ENCODE results near the gene NDUFS8. TPM values are rescaled to one million over a fixed set of nuclear protein-coding genes. Genes with fewer than 3 reads are reported as not detected.
A peak's percentile ranks its signal among the peaks of the same experiment; 100 is the strongest.

NDUFS8 gene
- total and polyA plus RNA-seq, 3 donors from 2014 or later: 149 to 196 (median 184) TPM

DNA sequence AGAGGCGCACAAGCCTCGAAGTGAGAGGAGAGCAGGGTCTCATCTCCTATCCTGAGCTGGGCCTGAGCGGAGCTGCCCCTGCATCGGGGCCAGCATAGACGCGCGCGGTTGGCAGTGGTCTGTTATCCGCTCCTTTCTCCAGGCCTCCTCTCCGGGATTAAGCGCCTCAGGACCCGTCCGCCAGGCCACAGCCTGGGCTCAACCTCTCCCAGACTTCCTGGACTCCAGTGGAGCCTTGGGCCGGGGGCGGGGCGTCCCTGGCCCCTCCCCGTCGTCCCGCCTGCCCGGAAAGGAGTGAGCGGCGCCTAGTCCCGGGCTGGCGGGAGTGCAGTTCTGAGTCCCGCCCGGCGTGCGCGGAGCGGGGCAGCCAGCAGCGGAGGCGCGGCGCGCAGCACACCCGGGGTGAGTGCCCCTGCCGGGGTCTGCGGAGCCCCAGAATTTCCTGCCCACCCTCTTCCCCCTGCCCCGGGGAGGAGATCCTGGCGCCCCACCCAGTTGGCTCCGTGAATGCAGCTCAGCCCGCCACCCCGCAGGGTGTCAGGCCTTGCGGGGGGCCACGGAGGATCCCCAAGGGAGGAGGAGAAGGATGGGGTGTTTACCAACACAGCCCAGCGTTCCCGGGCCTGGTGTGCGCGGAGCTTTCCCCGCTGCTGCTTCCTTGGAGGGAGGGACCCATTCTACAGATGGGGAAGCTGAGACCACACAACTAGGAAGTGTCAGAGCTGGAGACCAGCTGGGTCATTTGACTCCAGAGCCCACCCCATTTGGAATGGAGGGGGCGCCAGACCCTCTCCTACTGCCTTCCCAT, 8.4 kb downstream of the NDUFS8 start, which contains the start of gene TCIRG1:
Gene TCIRG1 (plus strand): TSS at position 308 of the 808 bp plus-strand sequence. CDS start 2,247 bp downstream, outside the sequence.
- peak within 1 kb of the TSS; percentile 58 to 67 for H3K4me3 ChIP-seq
- no peak for TF ChIP-seq POLR2A (IDR thresholded peaks at IDR 0.05)
- TF ChIP-seq, protein P1, sequence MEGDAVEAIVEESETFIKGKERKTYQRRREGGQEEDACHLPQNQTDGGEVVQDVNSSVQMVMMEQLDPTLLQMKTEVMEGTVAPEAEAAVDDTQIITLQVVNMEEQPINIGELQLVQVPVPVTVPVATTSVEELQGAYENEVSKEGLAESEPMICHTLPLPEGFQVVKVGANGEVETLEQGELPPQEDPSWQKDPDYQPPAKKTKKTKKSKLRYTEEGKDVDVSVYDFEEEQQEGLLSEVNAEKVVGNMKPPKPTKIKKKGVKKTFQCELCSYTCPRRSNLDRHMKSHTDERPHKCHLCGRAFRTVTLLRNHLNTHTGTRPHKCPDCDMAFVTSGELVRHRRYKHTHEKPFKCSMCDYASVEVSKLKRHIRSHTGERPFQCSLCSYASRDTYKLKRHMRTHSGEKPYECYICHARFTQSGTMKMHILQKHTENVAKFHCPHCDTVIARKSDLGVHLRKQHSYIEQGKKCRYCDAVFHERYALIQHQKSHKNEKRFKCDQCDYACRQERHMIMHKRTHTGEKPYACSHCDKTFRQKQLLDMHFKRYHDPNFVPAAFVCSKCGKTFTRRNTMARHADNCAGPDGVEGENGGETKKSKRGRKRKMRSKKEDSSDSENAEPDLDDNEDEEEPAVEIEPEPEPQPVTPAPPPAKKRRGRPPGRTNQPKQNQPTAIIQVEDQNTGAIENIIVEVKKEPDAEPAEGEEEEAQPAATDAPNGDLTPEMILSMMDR (IDR thresholded peaks at IDR 0.05): no peak
- H3K27me3 ChIP-seq: no peaks in the 10 kb centered on the region
- peaks cover 24% of the 10 kb centered on the region for H3K4me1 ChIP-seq
- WGBS, 2 donors: 4 to 11% methylated on average over 13 to 46 of the region's 51 CpGs
- DNase-seq: peak; percentile 83
- H3K27ac ChIP-seq: peak within 1 kb of the TSS; percentile 76 to 87
- intact Hi-C loops (cut with DNase I; ENCODE audit: low total_unique reads): no loop called here
- no peaks in the 10 kb centered on the region for H3K36me3 ChIP-seq (ENCODE audit: low read depth, missing control alignments)
- H3K9me3 ChIP-seq: no peaks in the 10 kb centered on the region

DNA sequence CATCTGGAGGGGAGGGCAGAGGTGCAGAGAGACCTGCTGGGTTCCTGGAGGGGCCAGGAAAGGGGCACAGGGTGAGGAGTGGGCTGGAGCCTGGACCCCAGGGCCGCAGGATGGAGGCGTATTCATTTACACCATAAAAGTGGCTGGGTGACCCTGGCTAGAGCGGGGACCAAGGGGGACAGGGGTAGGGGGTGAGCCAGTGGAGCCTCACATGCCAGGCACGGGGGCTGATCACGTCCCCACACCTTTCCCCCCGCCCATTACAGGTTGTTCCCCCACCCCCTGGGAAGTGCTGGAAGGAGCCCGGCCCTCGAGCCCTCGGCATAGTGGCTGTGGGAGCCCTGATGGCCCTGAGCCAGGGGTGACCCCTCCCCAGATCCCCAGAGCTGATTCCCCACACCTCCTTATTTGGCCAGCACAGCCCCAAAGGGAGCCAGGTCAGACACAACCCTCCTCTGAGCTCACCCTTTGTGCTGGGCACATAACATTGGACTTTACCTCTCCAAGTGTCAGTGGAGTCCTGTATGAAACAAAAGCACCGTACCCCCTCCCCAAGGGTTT, 9.1 kb downstream of the NDUFS8 start:
- H3K4me1 ChIP-seq: peaks cover 24% of the 10 kb centered on the region
- peak overlapping the region; percentile 76 to 87 for H3K27ac ChIP-seq
- intact Hi-C loops (cut with DNase I; ENCODE audit: low total_unique reads): no loop called here
- no peak for DNase-seq
- 72% methylated on average over 10 of the region's 10 CpGs; no CpG with 5 or more reads in 1 of the 2 donors for WGBS, 2 donors
- peak overlapping the region; percentile 58 to 67 for H3K4me3 ChIP-seq
- H3K36me3 ChIP-seq (ENCODE audit: low read depth, missing control alignments): no peaks in the 10 kb centered on the region
- H3K9me3 ChIP-seq: no peaks in the 10 kb centered on the region
- TF ChIP-seq POLR2A (IDR thresholded peaks at IDR 0.05): no peak
- TF ChIP-seq, protein P1 (IDR thresholded peaks at IDR 0.05): no peak
- no peaks in the 10 kb centered on the region for H3K27me3 ChIP-seq

DNA sequence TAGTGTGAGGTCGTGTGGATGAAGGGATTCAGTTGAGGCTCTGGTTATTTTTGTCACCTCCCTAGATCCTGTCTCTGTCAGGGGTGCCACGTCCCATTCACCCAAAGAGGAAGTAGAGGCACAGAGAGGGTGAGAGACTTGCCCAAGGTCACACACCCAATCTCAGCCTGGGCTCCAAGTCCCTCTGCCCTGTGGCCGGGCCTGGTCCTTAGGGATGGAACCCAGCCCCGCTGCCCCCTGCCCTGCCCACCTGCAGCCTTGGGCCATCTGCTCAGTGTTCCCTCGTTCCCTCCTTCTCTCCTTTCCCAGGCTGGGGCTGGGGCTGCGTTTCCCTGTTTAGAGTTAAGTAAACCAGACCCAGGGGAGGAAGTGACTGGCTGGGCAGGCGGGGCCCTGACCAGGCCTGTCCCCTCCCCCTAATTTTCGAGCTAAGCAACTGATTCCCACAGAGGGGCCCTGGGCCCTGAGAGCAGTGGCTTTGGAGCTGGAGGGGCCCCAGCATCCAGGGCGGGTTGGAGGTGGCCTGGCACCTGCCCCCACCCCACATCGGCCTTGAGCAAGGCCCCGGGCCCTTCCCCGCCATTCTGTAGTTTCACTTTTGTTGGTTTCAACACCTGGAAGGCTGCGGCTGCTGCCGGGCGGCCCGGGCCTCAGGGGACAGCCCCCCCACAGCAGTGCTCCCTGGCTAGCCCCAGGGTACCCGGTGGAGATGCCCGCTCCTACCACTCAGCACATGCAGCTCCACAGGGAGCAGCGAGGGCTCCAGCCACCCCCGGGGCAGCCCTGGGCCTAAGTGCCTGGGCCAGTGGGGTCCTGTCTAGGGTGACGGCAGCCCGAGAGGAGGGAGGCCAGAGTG, 9.8 kb downstream of the NDUFS8 start:
- Histone ChIP-seq H3K9me3 (no peaks in the 10 kb centered on the region), H3K4me1 (peaks cover 24% of the 10 kb centered on the region), H3K4me3 (peak overlapping the region; percentile 31 to 67), H3K27ac (peak overlapping the region; percentile 76 to 87), H3K27me3 (no peaks in the 10 kb centered on the region), H3K36me3 (ENCODE audit: low read depth, missing control alignments) (no peaks in the 10 kb centered on the region)
- TF ChIP-seq, protein P1 (IDR thresholded peaks at IDR 0.05): no peak
- no peak for TF ChIP-seq POLR2A (IDR thresholded peaks at IDR 0.05)
- peak; percentile 45 for DNase-seq
- 25 to 52% methylated on average over 12 to 20 of the region's 22 CpGs for WGBS, 2 donors
- intact Hi-C loops (cut with DNase I; ENCODE audit: low total_unique reads): no loop called here

DNA sequence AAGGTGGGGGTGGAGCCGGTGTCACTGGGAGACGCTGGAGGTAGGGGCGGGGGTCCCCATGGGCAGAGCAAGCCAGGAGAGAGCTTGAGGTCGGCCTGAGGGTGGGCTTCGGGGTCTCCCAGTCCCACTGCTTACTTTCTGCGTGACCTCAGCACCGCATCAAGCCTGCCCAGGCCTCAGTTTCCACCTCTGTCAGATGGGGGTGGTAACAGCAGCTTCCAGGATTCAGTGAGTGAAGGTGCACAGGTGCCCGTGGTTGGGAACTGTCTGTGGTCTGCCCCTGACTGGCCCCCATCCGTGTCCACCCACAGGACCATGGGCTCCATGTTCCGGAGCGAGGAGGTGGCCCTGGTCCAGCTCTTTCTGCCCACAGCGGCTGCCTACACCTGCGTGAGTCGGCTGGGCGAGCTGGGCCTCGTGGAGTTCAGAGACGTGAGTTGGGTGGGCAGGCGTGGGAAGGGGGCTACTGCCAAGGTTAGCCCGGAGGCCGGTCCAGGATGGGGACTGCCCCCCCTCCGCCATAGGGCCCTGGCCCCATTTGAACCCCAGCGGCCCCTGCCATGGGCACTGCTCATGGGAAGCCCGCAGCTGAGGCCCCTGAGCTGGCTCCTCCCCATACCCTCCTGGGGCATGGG, 10.6 kb downstream of the NDUFS8 start:
- intact Hi-C loops (cut with DNase I; ENCODE audit: low total_unique reads): no loop called here
- H3K27ac ChIP-seq: peak overlapping the region; percentile 76 to 87
- H3K4me1 ChIP-seq: peaks cover 24% of the 10 kb centered on the region
- H3K27me3 ChIP-seq: no peaks in the 10 kb centered on the region
- peak overlapping the region in 1 of 2 donors; percentile 24 for H3K4me3 ChIP-seq
- 87% methylated on average over 10 to 22 of the region's 23 CpGs for WGBS, 2 donors
- TF ChIP-seq, protein P1 (IDR thresholded peaks at IDR 0.05): no peak
- TF ChIP-seq POLR2A (IDR thresholded peaks at IDR 0.05): no peak
- no peaks in the 10 kb centered on the region for H3K9me3 ChIP-seq
- no peak for DNase-seq
- no peaks in the 10 kb centered on the region for H3K36me3 ChIP-seq (ENCODE audit: low read depth, missing control alignments)

All from testis (tissue), 3 donors.